Stimulated activated CD4-positive, alpha-beta T cell treated with anti-CD3 and anti-CD28 coated beads, Interleukin-1b, Interleukin-23, amount 100 ng/mL, for 24 hours (primary cell): ENCODE data around the gene ATP7B.

Experiments used
- DNase-seq, 4 experiments: peaks; one replicate each; pipeline ENCODE4 v3.0.0-alpha.2; 2020; ENCODE audit warnings: low read depth in 4 of 4, low spot score in 1 of 4

The ATP7B gene

DNA sequence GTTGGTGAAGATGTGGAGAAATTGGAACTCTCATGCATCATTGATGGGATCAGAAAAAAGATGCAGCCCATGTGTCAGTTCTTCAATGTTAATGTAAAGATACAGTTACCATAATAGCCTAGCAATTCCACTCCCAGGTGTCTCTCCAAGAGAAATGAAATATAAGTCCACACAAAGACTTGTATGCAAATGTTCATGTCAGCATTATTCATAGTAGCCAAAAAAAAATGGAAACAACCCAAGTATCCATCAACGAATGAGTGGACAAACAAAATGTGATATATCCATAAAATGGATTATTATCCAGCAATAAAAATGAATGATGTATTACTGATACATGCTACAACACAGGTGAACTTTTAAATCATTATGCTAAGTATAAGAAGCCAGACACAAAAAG is 110.8 kb downstream of the ATP7B start:
- no peak for DNase-seq

DNA sequence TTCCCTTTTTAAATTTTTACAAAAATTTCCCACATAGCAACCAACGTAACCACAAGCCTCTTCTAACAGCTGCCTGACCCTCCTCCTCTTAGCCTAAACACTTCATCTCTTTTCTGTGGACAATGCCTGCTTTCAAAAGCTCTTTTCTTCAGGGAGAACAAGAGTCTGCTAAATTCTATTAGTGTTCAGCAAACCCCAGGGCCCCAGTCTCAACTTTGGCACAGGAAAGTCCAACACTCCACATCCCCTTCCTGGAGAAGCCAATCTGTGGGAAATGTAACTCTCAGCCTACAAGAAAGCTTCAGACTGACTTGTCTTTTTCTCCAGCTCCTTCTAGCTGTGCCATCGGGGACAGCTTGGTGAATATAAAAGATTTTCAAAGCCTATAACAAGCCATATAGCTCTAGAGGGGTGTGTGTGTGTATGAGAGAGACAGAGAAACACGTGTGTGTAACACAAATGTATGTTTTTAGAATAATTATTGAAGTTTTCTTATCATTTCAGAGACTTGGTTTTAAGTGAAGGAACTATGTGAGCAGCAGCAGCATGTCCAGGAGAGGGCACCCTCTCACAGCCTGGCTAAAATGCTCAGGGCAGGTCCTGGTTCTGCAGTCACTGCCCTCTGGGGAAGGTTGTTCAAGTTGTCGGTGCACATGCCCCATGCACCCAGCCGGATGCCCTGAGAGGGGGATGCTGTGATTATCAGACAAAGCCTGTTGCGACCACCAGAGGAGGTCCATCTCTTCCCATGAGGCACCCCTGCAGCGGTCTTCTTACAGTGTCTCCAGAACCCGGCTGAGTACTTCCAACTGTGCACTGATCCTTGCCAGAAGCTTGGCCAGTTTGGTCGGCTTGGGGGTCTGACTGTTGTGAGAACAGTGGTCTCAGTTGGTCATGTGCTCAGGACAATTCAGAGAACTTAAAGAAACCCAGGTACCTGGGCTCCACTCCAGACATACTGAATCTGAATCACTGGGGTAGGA is 115.1 kb downstream of the ATP7B start:
- DNase-seq: peak in 2 of 4 experiments; percentile 12 to 18

DNA sequence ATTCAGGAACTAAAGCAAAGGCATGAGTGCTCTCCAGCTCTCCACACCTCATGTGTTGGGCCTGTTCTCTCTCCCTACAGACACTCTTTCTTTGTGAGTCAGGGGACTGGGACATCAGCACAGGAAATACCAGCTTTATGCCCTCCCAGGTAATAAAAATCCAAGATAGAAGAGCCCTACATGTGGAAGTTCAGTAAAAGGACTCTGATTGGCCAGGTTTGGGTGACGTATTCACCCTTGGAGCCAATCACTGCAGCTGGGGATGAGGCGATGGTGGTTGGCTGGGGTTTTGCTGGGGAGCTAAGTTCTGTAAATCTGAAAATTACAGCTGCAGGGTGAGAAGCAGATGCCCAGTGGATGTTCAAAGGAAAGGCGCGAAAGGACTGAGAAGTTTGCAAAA is 117.0 kb downstream of the ATP7B start:
- no peak for DNase-seq

DNA sequence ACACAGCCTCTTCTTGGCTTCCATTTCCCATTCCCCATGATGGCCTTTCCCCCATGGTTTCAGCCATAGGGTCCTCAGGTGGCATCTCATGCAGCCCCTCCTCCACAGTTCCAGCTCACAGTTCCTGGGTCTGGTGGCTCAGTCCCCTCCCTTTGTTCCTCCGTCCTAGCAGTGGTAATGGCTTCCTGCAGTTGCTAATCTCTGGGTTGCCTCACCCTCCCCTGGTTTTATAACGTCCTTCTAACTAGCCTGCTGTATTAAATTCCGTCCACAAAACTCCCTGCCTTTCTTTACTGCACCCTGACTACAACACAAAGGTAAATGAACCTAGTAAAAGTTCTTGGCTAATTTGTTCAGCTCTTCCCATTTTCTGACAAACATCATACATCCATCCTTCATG is 118.6 kb downstream of the ATP7B start:
- no peak for DNase-seq

DNA sequence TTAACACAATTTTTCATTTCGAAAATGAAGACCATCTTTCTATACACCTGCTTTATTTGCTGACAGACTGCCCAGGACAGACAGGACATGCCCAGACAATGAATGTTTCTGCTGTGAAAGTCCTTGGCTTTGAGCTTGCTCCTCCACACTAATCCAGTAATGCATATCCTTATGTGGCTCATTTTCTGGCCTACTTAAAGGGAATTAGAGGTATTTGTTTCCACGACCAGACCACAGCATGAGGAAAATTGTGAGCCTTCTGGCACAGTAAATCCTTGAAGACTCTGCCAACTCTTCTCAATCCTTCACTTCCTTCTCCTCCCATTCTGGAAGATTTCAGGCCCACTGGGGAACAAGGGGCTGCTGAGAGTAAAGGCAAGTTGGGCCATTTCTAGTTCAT is 123.8 kb downstream of the ATP7B start:
- DNase-seq: no peak

DNA sequence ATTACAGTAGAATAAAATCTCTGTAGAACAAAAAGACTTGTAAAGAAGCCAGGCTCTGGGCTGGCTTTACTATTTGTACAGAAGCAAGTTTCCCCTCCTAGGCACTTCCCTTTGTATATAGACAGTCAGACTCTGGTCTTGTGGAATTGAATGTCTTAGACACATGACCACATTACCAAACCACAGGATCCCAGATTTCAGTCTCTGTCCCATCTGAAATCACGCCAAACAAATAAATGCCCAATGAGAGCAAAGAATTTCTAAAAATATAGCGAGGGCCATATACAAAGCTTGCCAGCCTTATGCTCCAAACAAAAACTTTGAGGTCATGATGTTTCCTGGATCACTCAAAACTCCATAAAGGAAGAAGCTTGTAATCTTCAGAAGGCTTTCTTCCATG is 125.6 kb downstream of the ATP7B start:
- DNase-seq: no peak

DNA sequence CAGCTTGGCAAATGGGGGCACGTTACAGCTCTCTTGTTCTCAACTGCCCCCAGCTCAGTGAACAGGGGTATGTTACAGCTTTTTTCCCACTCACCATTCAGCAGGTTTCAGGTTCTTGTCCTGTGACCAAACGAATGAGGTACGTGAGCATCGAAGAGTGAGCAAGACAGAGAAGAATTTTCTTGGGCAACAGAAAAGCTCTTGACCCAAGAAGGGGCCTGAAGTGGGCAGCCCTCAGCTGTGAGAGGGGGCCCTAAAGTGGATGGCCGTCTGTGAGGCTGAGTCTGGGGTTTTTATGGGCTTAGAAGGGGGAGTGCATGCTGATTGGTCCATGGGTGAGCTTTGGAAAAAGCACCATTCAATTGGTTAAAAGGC is 128.0 kb downstream of the ATP7B start:
- DNase-seq: no peak
